Activated CD4-positive, CD25-positive, alpha-beta regulatory T cell (primary cell): Measurements from ENCODE around the gene FOXP1.

Experiments
- DNase-seq, 4 experiments: peaks; one replicate each; lab custom pipeline; 2025; lab: John Stamatoyannopoulos, UW

FOXP1 gene

DNA sequence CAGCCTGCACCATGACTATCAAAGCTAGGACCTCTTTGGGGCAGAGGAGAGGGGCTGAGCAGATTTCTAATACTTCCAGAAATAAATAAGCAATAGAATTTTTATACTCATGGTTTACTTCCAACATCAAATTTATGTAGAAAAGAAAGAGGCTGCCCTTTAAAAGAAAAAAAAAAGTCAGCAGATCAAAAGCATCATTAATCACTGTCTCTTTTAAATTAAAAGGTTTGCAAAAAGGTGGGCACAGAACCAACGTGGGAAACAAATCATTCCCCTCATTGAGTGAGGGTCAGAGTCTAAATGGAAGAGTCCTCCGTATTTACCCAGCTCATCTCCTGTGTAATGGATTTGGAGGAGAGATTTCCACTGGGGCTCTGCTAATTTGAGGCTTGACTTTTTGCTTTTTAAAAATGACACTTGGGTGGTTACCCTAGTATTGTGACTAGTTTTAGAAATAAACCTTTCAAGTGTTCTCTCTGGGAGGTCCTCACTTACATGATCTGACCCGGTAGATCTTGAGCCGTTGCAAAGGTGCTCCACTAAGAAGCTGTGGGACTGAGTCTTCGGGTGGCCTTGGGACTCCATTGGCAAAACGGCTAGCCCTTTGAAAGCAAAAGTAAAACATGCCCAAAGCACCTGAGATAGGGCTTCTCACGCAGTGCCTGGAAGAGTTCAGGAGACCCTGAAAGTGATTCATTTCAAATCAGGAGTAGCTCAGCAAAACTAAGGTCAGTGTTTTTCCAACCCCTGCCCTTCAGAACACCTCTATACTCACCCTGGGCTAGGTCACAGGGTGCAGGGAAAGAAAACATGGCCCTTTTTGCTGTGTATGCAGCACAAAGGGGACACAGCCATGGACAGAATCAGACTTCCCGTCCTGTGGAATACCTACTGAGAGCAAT, 320.9 kb downstream of the FOXP1 start:
- no peak for DNase-seq

- no peak for DNase-seq
These were observed 322.7 kb downstream of the FOXP1 start for GRCh38 chr3:71260782-71261181.

DNA sequence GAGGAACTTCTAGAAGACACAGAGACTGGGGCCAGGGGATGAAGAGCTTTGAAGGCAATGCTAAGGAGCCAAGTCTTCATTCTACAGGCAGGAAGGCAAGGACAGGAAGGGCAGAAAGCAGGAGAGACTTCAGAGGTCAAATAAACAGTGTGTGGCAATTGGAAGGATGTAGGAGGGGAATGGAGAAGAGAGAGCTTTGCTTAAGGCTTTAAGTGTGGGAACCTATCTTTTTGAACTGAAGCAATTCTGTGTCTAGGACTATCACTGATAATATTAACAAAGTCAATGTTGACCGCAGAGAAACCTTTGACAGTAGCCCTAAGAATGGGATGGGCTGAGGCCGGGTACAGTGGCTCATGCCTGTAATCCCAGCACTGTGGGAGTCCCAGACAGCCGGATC, 325.0 kb downstream of the FOXP1 start:
- no peak for DNase-seq

GRCh38 chr3:71258116-71258515, 325.4 kb downstream of the FOXP1 start:
- no peak for DNase-seq

DNA sequence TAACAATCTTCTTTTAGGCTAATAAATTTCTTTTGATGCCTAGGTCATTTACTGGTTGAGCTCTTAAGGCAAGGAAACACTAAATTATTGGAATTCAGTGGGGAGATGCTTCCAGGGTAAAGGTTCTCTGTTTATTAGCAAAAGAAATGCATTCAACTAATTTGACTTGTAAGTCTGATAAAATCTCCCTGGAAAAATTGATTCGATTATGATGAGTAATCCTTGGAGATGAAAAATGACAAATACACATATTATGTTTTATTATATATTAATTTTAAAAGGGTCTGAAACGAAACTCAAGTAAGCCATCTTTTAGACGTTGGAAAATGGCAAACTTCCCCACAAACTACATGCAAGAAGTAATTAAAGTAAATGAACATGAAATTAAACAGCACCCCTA, 328.0 kb downstream of the FOXP1 start:
- DNase-seq = no peak

DNA sequence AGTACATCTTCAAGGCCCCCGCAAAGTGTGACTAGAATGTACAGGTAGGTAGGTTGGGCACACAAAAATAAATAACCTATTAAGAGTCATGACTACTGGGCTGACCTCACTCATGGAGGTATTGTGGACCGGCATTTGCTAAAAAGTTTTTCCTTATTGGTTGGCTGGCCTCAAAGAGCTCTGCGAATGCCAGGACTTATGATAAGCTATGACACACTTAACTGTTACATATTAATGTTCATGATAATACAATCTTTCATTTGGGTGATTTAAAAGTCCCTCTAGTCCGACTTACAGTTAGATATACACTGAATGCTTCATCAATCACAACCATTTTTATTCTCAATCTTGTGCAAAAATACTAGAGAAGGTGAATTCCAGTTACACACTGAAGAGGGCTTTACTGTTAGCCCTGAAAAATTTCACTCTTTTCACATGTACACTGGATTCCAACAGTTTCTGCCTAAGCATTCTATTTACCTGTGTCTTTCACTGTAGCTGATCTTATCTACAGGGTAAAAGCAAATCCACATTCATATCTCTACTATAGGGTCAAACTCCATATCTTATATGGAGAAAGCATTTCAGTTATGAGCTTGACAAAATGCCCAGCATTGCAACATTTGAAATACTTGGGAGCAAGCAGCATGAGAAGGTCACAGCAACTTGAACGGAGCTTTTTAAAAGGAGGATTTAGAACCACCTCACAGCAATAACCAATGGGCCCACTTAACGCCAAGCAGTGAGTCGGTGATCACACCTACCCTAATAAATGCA, 329.1 kb downstream of the FOXP1 start:
- DNase-seq = no peak

- DNase-seq = no peak
These were observed 330.4 kb downstream of the FOXP1 start for GRCh38 chr3:71253169-71253568.

DNA sequence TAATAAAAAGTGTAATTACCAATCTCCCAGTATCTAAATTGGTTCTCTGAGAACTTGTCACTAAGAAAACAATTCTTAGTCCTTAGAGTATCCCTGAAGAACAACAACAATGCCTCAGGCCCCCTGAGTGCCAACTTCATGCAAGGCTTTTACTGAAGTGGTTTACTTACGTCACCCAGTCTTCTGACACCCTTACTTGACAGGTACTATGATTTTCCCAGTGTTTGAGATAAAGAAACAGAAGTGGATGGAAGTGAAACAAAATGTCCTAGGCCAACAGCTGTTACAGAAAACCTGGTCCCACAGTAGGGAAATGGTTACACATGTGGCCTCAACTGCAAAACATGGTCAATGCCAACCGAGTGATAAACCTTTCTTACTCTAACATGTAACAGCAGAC, 331.1 kb downstream of the FOXP1 start:
- no peak for DNase-seq

GRCh38 chr3:71251156-71251775, 332.3 kb downstream of the FOXP1 start:
- DNase-seq = no peak

GRCh38 chr3:71250026-71250425, 333.5 kb downstream of the FOXP1 start:
- DNase-seq = no peak

DNA sequence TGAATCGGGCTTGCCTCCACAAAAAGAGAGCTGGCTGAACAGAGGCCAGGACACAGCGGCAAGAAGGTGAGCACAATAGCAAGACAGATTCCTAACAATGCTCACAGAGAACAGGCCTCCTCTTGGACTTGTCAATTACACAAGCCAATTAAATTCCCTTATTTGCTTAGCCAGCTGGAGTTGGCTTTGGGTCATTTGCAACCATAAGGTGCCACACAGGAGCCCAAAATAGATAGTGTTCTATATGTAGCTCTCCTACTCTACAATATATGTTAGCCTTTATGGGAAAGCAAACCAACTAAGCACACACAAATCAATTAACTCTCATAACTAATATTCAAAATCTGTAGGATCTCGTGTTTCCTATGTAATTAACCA, 335.6 kb downstream of the FOXP1 start:
- no peak for DNase-seq

GRCh38 chr3:71247221-71247957, 336.1 kb downstream of the FOXP1 start:
- DNase-seq = no peak

GRCh38 chr3:71245971-71246880, 337.3 kb downstream of the FOXP1 start:
- no peak for DNase-seq

DNA sequence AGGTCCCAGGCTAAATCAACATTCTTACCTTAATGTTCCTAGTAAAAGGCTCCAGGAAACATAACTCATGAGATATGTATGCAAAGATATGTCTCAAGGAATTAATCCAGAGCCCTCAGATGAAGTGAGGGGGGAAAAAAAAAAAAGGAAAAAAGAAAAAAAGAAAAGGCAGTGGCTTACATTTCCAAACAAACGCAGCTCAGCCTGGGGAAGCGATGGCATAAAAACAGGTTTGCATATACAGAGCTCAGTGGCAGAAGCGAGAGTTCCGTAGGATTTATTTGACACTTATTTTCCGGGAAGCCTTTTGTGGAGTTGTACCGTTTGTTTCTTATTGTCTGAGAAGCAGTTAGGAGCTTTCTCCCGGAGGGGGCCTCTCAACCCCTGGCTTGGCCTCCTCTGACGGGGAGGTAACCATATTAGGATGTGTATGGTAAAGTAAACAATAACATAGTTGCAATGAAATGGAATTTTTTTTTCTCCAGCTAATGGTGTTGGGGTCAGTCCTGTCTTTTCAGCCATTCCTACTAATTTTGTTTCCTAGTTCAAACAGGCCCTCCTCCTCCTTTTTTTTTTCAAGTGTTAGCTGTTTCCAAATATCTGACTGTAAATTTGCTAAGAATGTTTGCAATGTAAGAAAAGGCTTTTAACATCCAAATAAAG, 338.6 kb downstream of the FOXP1 start:
- no peak for DNase-seq

GRCh38 chr3:71244153-71244825, 339.2 kb downstream of the FOXP1 start:
- no peak for DNase-seq

DNA sequence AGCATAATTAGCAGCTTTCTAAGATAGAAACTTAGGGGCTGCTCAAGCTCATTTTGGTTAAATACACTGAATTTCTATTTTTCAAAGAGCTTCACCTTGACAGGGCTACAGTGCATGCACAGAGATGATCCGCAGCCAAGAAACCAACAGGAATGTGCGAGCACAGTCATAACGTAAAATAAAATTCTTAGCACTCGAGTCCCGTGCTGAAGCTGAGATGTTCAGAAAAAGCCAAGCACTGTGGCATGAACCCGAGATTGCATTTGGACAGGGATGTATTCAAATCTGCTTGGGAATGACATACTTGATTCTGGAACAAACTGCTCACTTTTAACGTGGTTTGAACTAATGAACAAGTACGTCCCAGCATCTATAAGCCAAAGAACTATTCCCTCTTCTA, 340.3 kb downstream of the FOXP1 start:
- DNase-seq = no peak

- no peak for DNase-seq
These were observed 341.5 kb downstream of the FOXP1 start for GRCh38 chr3:71241981-71242560.

DNA sequence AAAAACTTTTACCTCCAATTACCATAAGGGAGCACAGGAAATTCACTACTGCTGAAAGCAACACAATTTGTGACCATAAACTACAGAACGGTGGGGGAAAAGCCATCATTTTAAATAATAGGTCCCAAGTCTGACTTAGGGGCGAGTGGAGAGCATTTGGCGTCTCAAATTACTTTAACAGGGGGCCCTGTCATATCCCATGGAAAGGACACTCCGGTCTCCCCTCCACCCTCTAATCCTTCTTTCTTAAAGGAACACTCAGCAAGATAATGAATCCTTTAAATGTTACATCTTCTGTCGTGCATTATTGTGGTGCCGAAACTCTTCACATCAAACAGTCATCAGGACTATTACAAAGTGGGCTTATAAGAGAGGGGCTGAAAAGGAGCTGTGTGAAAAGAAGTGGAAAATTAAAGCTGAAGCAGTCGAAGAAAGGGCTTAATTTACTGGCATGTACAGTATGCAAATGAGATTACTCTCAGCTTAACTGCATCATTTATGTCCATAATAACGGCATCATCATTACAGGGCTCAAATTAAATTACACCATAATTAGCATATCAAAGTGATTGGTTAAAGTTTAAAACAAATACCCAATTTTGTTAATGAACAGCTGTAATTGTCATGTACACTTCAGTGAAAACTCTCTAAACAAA, 342.2 kb downstream of the FOXP1 start:
- DNase-seq = no peak

GRCh38 chr3:71240034-71240433, 343.5 kb downstream of the FOXP1 start:
- DNase-seq = no peak
